ENCODE measurements around the gene PRDX2. TPM values are rescaled to one million over a fixed set of nuclear protein-coding genes. Genes with fewer than 3 reads are reported as not detected.

Gene PRDX2
- total and polyA plus RNA-seq, 2 of the 4 experiments (the other 2 are of a cell fraction), result 371 to 378 TPM

DNA sequence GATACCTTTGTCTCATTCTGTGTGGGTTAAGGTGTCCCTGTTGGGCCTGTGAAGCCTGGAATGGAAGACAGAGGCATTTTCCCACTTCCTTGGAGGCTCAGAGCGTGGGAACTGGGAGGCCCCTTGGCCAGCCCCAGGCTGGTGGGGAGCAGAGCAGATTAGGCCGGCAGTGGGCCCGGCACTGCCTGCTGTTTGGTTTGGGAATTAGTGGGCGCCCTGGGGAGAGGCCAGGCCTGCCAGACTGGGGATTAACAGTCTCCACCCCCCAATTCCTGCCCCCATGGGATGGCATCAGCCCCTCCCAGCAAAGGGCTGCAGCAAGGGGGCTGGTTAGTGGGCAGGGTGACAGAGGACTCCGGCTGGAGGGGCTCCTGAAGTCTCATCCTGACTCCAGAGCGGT lies 53.1 kb downstream of the PRDX2 start:
- no peak overlapping the region for H2AK9ac ChIP-seq (replicated peaks; ENCODE audit: low read depth, low read length, poor library complexity)
- H2AFZ ChIP-seq (replicated peaks; ENCODE audit: low read length, poor library complexity), result no peak overlapping the region
- ChIA-PET CTCF (no interaction called here), POLR2A (ENCODE audit: unreplicated experiment) (no interaction called here)
- H2BK120ac ChIP-seq (ENCODE audit: low read depth, low read length), result no peak overlapping the region
- no CpG with 5 or more reads among the region's 6 CpGs for WGBS, 2 experiments (ENCODE audit: extremely low coverage in 2 of 2, insufficient read length in 1 of 2)
- no peak overlapping the region for H3K14ac ChIP-seq (replicated peaks; ENCODE audit: low read depth, low read length)
- H3K36me3 ChIP-seq (ENCODE audit: control insufficient read depth, insufficient read depth, low read length), result peaks cover 29% of the 10 kb centered on the region
- H4K20me1 ChIP-seq (ENCODE audit: insufficient read depth, low read length), result no peaks in the 10 kb centered on the region
- H3K9me3 ChIP-seq (ENCODE audit: control insufficient read depth, insufficient read depth, low read length), result peaks cover 5% of the 10 kb centered on the region; the same call in 1 of the 2 replicates
- DNase-seq (no peak), ATAC-seq (ENCODE audit: low read depth) (no peak)
- H4K91ac ChIP-seq (ENCODE audit: insufficient read depth, low read depth, low read length), result no peak overlapping the region
- TF ChIP-seq RAD21 (IDR thresholded peaks at IDR 0.05; ENCODE audit: low read length) (no peak), MAZ (IDR thresholded peaks at IDR 0.05; ENCODE audit: borderline replicate concordance, low read depth, low read length) (no peak), MXI1 (IDR thresholded peaks at IDR 0.05; ENCODE audit: borderline replicate concordance, low read depth, low read length) (no peak), RCOR1 (IDR thresholded peaks at IDR 0.05; ENCODE audit: insufficient replicate concordance, low read length) (no peak), CHD1 (IDR thresholded peaks at IDR 0.05; ENCODE audit: low read depth, low read length) (no peak), SMC3 (IDR thresholded peaks at IDR 0.05; ENCODE audit: low read depth, low read length) (no peak), BHLHE40 (IDR thresholded peaks at IDR 0.05; ENCODE audit: low read depth, low read length) (no peak), POLR2A (IDR thresholded peaks at IDR 0.05; ENCODE audit: low read depth, low read length) (no peak), FOS (IDR thresholded peaks at IDR 0.05; ENCODE audit: low read depth, low read length) (no peak), NFE2L2 (IDR thresholded peaks at IDR 0.05; ENCODE audit: low read depth, low read length) (no peak), RFX5 (IDR thresholded peaks at IDR 0.05; ENCODE audit: low read depth, low read length) (no peak), MAFK (IDR thresholded peaks at IDR 0.05; ENCODE audit: low read depth, low read length) (no peak), CEBPB (IDR thresholded peaks at IDR 0.05; ENCODE audit: low read depth, low read length) (no peak)
- TF ChIP-seq, protein P1, sequence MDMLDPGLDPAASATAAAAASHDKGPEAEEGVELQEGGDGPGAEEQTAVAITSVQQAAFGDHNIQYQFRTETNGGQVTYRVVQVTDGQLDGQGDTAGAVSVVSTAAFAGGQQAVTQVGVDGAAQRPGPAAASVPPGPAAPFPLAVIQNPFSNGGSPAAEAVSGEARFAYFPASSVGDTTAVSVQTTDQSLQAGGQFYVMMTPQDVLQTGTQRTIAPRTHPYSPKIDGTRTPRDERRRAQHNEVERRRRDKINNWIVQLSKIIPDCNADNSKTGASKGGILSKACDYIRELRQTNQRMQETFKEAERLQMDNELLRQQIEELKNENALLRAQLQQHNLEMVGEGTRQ (IDR thresholded peaks at IDR 0.05; ENCODE audit: low read depth, low read length), result no peak
- TF ChIP-seq, protein P2, sequence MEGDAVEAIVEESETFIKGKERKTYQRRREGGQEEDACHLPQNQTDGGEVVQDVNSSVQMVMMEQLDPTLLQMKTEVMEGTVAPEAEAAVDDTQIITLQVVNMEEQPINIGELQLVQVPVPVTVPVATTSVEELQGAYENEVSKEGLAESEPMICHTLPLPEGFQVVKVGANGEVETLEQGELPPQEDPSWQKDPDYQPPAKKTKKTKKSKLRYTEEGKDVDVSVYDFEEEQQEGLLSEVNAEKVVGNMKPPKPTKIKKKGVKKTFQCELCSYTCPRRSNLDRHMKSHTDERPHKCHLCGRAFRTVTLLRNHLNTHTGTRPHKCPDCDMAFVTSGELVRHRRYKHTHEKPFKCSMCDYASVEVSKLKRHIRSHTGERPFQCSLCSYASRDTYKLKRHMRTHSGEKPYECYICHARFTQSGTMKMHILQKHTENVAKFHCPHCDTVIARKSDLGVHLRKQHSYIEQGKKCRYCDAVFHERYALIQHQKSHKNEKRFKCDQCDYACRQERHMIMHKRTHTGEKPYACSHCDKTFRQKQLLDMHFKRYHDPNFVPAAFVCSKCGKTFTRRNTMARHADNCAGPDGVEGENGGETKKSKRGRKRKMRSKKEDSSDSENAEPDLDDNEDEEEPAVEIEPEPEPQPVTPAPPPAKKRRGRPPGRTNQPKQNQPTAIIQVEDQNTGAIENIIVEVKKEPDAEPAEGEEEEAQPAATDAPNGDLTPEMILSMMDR (conservative IDR thresholded peaks at IDR 0.05; ENCODE audit: low read depth, low read length), result no peak
- TF ChIP-seq, protein P3, sequence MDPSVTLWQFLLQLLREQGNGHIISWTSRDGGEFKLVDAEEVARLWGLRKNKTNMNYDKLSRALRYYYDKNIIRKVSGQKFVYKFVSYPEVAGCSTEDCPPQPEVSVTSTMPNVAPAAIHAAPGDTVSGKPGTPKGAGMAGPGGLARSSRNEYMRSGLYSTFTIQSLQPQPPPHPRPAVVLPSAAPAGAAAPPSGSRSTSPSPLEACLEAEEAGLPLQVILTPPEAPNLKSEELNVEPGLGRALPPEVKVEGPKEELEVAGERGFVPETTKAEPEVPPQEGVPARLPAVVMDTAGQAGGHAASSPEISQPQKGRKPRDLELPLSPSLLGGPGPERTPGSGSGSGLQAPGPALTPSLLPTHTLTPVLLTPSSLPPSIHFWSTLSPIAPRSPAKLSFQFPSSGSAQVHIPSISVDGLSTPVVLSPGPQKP (IDR thresholded peaks at IDR 0.05; ENCODE audit: borderline replicate concordance, low read depth, low read length), result no peak
- intact Hi-C loops (cut with micrococcal nuclease) (no loop called here), dilution Hi-C loops (cut with HindIII; ENCODE audit: low sequenced_read_pairs, unreplicated experiment) (no loop called here), in situ Hi-C loops (cut with MboI; ENCODE audit: low sequenced_read_pairs) (no loop called here)
- no peak overlapping the region for H3K4me2 ChIP-seq (ENCODE audit: low read depth, low read length)
- no peak overlapping the region for H2BK5ac ChIP-seq (ENCODE audit: low read depth, low read length, poor library complexity, severe bottlenecking)
- H3K79me1 ChIP-seq (ENCODE audit: low read depth in 1 of 2, low read length in 2 of 2), result peaks cover 0 to 5% of the 10 kb centered on the region in 2 experiments; a peak in 1 of 4 replicates
- no peak overlapping the region for H3K27ac ChIP-seq (ENCODE audit: insufficient read depth, low read length)
- no peak overlapping the region for H2BK15ac ChIP-seq (ENCODE audit: low read depth, low read length)
- no peak overlapping the region for H2BK20ac ChIP-seq (ENCODE audit: low read depth, low read length)
- H4K8ac ChIP-seq (ENCODE audit: low read depth in 2 of 2, low read length in 2 of 2), result no peak overlapping the region
- no peak overlapping the region for H4K5ac ChIP-seq (ENCODE audit: low read depth, low read length)
- BruUV-seq (replicated peaks), result no TSS peak
- no peak overlapping the region for H2AK5ac ChIP-seq (ENCODE audit: low read depth, low read length)
- H3K4me1 ChIP-seq (ENCODE audit: control insufficient read depth, insufficient read depth, low read length), result peaks cover 3% of the 10 kb centered on the region; the same call in 1 of the 2 replicates
- H3K23ac ChIP-seq (ENCODE audit: low read depth, low read length), result no peak overlapping the region
- peaks cover 24% of the 10 kb centered on the region for H3K27me3 ChIP-seq (ENCODE audit: control insufficient read depth, insufficient read depth, low read length)
- H3K4me3 ChIP-seq (ENCODE audit: insufficient read depth, low read depth, low read length), result no peak overlapping the region
- no peaks in the 10 kb centered on the region for H3K9me1 ChIP-seq (ENCODE audit: insufficient read depth, low read length)
- H3K4ac ChIP-seq (ENCODE audit: low read depth, low read length), result no peak overlapping the region
- H3K9ac ChIP-seq (ENCODE audit: low read depth, low read length), result no peak overlapping the region
- no peak overlapping the region for H3K18ac ChIP-seq (ENCODE audit: low read depth, low read length)
- H3K56ac ChIP-seq (ENCODE audit: extremely low read depth, insufficient read depth, low read length), result no peak overlapping the region
